DMS 273 (cell line): ENCODE measurements around the gene SMOC2.
A peak's percentile ranks its signal among the peaks of the same experiment; 100 is the strongest.

Experiments
- DNase-seq: peaks from one replicate; lab custom pipeline; 2025; ENCODE audit not compliant: unreplicated experiment; lab: John Stamatoyannopoulos, UW

SMOC2 gene

DNA sequence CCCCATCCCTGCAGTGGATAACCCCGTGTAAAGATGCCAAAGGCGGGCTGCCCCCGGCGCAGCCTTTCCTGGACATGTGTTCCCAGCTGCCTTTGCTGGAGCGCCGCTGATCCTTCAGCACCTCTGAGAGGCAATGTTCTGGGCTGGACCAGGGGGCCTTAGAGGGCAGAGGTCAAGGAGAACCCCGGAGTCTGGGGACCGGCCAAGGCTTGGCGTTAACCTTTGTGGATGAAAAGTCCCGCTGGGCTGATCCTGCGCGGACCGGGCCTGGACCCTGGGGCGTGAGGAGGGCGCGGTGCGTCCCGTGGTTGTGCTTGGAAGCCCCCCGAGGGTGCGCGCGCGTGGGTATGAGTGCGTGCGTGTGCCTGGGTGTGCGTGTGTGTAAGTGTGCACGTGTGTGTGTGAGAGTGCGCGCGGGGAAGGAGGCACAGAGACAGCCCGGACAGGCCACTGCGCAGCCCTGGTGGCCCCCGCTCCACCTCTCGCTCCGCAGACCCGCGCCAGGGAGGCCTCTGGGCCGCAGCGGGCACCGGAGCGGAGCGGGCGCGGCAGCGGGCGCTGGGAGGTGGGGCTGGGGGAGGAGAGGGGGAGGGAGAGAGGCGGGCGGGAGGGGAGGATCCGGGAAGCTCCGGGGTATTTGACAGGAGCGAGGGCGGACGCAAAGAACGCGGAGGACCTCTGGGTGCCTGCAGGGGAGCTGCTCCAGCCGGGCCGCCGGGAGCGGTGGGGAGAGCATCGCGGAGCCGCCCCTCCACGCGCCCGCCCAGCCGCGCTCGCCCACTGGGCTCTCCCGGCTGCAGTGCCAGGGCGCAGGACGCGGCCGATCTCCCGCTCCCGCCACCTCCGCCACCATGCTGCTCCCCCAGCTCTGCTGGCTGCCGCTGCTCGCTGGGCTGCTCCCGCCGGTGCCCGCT, at the start of gene SMOC2:
TSS of gene SMOC2 (plus strand) at position 665 of the 914 bp plus-strand sequence. CDS start at position 852, 187 bp downstream.
- peak; percentile 32 for DNase-seq

GRCh38 chr6:168393126-168393870, 47.7 kb upstream of the SMOC2 start:
- no peak for DNase-seq

DNA sequence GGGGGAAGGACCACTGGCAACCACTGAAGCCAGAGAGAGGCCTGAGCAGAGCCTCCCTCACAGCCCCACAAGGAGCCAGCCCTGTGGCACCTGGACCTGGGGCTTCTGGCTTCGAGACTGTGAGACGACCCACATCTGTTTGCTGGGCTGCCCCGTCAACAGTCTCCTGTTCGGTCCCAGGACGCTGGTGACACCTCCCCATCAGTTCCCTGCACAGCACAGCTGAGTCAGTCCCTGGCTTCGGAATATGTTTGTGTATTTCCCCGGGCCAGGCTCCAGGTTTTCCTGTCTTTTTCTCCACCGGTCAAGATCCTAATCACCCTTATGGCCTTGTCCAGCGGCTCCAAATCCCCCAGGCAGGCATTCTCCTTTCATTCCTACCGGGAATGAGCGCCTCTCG, 46.4 kb upstream of the SMOC2 start:
- no peak for DNase-seq

DNA sequence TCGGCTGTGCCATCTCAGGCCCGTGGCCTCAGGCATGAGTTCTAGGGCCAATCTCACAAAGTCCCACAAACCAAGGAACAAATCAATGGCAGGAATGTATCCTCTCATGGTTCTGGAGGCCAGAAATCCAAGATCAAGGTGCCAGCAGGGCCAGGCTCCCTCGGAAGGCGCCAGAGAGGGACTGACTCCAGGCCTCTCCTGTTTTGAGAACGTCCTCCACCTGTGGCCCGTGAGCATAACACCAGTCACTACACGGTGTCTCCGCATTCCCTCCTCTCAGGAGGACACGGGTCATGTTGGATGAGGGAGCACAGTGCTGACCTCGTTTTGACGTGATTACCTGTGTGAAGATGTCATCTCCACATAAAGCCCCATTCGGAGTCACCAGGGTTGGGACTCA, 45.0 kb upstream of the SMOC2 start:
- no peak for DNase-seq

DNA sequence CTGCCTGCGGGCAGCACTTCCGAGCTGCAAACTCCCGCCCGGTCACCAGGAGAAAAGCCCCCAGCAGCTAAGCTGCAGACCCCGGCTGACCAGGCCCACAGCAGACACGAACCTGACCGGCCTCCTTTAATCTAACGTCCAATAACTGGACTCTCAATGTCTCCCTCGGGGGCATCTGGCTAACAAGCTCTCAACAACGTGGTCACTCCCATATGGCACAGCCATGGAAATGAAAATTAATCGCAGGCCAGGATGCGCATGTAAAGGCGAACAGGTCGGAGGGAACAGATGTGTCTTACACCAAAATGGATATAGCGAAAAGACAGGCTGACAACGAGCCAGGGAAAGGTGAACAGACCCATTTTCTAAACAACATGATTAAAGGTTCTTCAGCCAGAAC, 44.4 kb upstream of the SMOC2 start:
- no peak for DNase-seq

DNA sequence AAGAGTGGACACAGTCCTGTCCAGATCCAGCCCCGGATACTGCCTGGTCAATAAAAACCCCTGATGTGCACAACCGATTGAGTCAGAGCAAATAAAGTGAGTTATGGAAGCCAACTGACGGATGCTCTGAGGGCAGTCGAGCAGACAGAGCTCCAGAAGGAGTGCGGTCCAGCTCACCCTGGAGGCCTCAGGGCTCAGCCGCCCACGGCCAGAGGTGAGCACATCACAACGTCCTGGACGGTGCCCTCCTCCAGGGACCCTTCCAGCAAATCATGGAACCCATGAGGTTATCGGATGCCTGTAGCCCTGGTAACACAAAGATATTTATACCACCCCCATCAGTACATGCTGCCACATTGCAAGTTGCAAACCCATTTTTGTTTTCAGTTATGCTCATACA, 44.0 kb upstream of the SMOC2 start:
- no peak for DNase-seq

DNA sequence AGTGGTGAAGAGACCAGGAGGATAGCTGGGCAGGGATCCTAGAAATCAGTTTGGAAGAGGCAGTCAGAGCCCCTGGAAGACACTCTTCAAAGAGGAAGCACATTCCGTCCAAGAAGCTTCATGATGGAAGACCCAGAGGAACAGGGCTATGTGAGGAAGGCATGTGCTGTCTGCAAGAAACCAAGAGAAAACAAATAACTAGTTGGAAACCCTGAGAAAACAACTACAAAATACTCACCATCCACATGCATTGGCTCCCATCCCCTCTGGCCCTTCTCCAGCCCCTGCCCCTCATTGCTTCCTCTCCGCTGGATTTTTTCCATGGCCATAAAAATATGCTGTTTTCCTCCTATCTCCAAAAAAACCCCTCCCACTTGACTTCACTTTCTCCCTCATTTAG, 40.9 kb upstream of the SMOC2 start:
- DNase-seq = no peak

- no peak for DNase-seq
These were observed 37.5 kb upstream of the SMOC2 start for GRCh38 chr6:168403370-168404005.

DNA sequence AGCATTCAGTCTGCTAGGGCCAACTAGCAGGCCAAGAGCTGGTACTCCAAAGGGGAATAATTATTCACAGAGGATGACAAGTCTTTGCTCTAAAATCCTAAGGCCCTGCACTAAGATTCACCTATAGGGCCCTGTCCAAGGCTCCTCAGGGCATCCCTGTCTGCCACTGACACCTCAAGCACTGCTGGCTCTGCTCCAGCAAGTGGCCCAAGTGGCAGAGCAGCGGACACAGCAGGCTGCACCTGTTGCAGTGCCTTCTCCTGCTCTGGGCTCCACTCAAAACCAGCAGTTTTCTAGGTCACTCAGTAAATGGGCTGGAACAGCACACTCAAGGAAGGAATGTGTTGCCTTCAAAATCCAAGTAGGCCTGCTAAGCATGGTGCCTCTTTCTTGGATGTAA, 36.4 kb upstream of the SMOC2 start:
- DNase-seq = no peak

DNA sequence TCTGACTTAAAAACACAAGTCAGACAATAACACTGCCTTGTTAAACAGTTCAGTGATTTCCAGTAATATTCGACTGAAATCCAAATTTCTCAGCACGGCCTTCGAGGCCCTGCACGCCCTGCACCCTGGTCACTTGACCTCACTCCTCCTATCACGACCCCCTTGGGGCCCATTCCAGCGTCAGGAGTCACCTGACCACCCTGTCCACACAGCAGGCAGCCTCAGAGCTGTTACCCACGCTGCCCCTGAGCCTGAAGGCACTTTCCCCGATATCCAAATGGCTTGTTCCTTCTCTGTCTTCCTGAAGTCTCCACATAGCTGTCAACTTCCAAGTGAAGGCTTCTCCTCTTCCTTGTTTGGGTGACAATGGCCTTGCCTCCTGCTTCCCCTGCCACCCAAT, 33.1 kb upstream of the SMOC2 start:
- no peak for DNase-seq

DNA sequence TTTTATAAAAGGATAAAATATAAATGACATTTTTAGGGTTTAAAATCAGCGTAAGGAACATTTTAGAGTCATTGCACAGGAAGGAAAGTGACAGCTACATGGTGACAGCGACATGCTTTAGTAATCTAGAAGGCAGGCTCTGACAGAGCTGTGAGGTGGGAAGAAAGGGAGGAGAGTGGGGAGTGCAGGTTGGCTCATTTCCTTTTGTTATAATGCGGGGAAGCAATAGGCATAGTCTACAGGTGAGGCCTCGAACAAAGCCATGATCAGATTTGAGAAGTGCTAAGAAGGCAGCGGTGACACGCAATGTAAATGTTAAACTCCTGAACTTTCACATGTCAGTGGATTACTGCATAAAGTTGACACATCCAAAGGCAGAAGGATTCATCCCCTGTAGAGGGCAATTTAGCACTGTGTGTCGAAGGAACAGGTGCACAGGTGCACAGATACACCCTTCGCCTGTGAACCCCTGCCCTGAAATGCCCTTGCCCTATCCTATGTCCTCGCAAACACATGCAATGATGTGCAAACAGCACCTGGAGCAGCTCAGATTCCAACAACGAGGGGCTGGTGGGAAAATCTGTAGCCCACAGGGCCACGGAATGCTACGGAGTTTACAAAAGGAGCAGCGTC, 32.4 kb upstream of the SMOC2 start:
- DNase-seq = no peak

GRCh38 chr6:168410035-168410434, 30.9 kb upstream of the SMOC2 start:
- no peak for DNase-seq

DNA sequence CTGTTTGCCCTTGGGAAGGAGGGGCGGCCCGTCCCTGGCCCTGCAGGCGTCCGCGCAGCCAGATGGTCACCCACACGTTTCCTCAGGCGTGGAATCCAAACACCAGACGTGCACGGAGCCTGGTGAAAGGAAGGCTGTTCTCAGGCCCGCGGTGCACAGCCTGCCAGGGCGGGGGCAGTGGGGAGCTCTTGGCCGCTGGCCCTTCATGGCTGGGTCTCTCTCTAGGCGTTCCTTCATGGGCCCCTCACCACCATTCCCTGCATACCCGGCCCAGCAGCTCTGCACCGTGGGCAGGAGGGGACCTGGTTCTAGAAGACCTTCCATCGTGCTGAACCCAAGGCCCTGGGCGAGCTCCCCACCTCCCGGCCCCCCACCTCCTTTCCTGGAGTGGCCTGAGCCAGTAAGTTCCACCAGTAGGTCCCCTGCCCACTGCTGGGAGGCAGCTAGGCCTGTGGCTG, 30.4 kb upstream of the SMOC2 start:
- no peak for DNase-seq

DNA sequence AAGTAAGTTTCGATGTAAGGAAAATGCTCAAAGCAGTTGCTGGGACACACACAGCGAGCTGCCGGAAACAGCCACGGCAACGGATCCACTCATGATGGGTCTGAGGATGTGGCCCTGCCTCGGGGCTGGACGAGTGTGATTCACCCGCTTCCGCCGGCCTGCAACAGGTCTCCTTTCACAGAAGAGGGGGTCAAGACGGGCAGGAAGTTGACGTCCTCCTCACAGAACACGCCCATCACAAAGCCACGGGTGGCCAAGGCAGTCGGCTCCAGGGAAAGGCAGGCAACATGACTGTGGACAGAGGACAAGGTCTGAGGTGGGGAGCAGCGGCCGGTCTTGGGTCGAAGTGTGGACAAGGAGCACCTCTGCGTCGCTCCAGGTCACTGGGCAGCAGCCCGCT, 29.9 kb upstream of the SMOC2 start:
- DNase-seq = no peak

DNA sequence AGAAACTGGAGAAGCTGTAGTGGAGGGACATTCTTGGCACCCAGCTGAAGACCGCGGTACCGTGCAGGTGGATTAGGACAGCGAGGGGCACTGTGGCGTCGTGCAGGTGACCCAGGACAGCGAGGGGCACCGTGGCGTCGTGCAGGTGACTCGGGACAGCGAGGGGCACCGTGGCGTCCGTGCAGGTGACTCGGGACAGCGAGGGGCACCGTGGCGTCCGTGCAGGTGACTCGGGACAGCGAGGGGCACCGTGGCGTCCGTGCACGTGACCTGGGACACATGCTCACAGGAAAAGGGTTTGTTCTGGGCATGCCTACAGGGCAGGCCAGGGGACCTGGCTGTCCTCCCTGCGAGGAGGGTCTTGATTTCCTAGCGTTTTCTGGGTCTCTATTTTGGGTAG, 29.2 kb upstream of the SMOC2 start:
- no peak for DNase-seq

DNA sequence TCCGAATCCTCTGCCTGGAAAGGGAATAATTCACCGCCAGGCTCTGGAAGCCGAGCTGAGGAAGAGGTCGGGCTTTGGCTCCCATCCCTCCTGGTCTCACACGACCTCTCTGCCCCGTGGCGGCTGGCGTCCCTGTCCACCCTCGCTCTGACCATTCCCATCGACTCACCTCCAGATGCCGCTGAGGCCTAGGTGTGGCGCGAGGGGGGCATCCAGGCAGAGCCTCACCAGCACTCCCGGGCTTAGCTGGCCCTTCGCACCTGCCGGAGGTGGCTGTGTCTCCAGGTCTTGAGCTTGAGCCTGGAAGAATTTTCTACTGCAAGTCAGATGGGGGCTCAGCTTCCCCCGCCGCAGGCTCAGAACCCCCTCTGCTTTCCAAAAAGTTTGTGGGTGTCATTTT, 28.5 kb upstream of the SMOC2 start:
- DNase-seq = no peak

- DNase-seq = no peak
These were observed 27.8 kb upstream of the SMOC2 start for GRCh38 chr6:168413018-168413720.

DNA sequence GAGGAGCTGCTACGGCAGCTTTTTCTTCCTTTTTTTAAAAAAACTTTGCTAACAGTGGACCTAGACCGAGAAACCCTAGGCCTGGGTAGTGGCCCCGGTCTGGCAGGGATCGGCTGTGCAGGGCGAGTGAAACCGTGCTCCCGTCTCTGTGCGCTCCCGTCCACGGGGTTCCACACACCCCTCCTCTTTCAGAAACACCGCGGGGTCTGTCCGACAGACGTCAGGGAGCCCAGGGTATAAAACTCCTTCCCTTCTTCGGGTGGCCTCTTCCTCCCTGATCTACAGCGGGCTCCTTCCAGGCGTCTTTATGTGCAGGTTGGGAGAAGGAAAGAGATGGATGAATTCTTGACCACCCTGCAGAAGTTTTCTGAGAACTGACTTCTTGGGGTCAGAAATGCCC, 27.1 kb upstream of the SMOC2 start:
- DNase-seq = no peak

GRCh38 chr6:168414336-168415097, 26.5 kb upstream of the SMOC2 start:
- no peak for DNase-seq
